Epithelial cell of proximal tubule (primary cell): Measurements from ENCODE around the gene TSEN34. TPM values are rescaled to one million over a fixed set of nuclear protein-coding genes. Genes with fewer than 3 reads are reported as not detected.
"Not testable (repeated sequence)": the region's sequence is repeated elsewhere in the genome, so short reads cannot be mapped to it uniquely, and the experiment has no call there.

Experiments
- DNase-seq: peaks from one replicate; pipeline ENCODE4 v3.0.0-alpha.2; 2011; ENCODE audit warnings: low read depth
- H3K4me3 ChIP-seq: 2 replicates; pipeline ENCODE4 v1.5.1; 2011; ENCODE audit warnings: low read depth, mild to moderate bottlenecking, low read length
- CTCF ChIP-seq: conservative IDR thresholded peaks from 2 replicates; pipeline ENCODE4 v1.5.1; 2012; ENCODE audit warnings: low read depth, mild to moderate bottlenecking, low read length
- total RNA-seq: library from RNA; depleted of rRNA; stranded (reverse); fragments of >200 nt; gene quantifications from 2 replicates; pipeline ENCODE4 v1.2.3, GENCODE V29; 2015

The TSEN34 gene
- total RNA-seq, 1 donor from 2014 or later: 174 TPM

GRCh38 chr19:54179262-54179852 lies 11.8 kb upstream of the TSEN34 start:
- no peak overlapping the region for H3K4me3 ChIP-seq
- no peak for DNase-seq
- TF ChIP-seq CTCF: no peak

- DNase-seq: no peak
- peak; percentile 47 for TF ChIP-seq CTCF
- no peak overlapping the region for H3K4me3 ChIP-seq
These were observed 11.1 kb upstream of the TSEN34 start for GRCh38 chr19:54179921-54180461.

- no peak for DNase-seq
- H3K4me3 ChIP-seq: no peak overlapping the region
- no peak for TF ChIP-seq CTCF
These were observed 10.4 kb upstream of the TSEN34 start for GRCh38 chr19:54180691-54181091.

GRCh38 chr19:54181894-54182293 lies 9.2 kb upstream of the TSEN34 start:
- not testable (repeated sequence) for DNase-seq, H3K4me3 ChIP-seq

- no peak for DNase-seq
- no peak for TF ChIP-seq CTCF
- no peak overlapping the region for H3K4me3 ChIP-seq
These were observed 7.7 kb upstream of the TSEN34 start for GRCh38 chr19:54183431-54183830.

GRCh38 chr19:54186351-54186750 lies 4.8 kb upstream of the TSEN34 start:
- no peak for DNase-seq
- H3K4me3 ChIP-seq: no peak overlapping the region
- no peak for TF ChIP-seq CTCF

GRCh38 chr19:54186934-54187381 lies 4.2 kb upstream of the TSEN34 start:
- TF ChIP-seq CTCF: no peak
- H3K4me3 ChIP-seq: no peak overlapping the region
- DNase-seq: no peak
